Fibroblast of skin of left quadriceps (primary cell): ENCODE data around the gene TSPAN1.
A peak's percentile ranks its signal among the peaks of the same experiment; 100 is the strongest.

Source experiments
- DNase-seq, 2 experiments: peaks; one replicate each; pipeline ENCODE4 v3.0.0-alpha.2; 2013; ENCODE audit warnings: low read depth in 2 of 2

The TSPAN1 gene

GRCh38 chr1:46160212-46160611, 14.7 kb upstream of the TSPAN1 start:
- no peak for DNase-seq

GRCh38 chr1:46166521-46167462, 8.1 kb upstream of the TSPAN1 start:
- no peak for DNase-seq

- DNase-seq = no peak
These were observed 6.4 kb upstream of the TSPAN1 start for GRCh38 chr1:46168477-46168876.

DNA sequence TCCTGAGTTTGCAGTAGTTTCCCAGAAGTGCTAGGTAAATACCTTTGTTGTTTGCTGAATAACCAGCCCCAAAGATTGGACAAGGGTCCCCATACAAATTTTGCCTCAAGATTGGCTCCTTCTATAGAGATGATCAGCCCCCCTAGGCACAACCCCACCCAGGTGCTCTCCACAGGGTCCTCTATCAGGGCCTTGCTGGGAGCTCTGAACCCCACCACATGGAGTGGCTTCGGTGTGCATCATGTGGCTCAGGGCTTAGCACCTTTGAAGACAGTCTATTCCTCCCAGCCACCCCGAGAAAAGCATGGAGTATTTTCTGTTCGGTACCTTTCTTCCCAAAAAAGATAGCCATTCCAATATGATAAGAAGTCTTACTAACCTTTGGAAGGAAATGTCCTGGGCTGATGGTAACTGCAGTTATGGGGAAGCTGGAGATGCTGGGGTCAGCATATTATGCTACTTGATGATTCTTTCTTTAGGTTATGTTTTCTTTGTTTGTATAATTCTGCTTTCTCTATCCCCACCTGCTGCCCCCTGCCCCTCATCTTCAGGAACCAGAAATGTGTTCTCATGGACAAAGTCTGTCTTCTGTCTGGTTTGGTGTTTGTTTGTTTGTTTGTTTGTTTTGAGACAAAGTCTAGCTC, 5.0 kb upstream of the TSPAN1 start:
- no peak for DNase-seq

- DNase-seq = no peak
These were observed 3.5 kb upstream of the TSPAN1 start for GRCh38 chr1:46171351-46171750.

DNA sequence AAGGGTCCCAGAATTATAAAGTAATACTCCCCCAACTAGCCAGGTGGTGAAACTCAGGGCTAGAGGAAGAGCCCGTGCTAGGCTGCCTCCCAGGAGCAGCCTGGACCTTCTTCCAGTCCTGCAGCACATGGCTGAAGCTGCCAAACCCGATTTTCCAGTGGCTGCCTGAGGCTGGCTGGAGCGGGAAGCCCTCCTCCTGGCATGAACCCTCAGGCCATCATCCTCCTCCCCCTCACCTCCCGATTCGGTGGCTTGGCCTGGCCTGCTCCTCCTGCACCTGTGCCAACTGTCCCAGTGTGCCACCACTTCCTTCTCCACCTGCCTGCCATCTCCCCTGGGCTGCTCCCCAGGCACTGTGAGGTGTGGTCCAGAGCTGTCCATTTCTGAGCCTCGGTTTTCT, 3.0 kb upstream of the TSPAN1 start:
- DNase-seq = no peak

- DNase-seq = no peak
These were observed 2.6 kb upstream of the TSPAN1 start for GRCh38 chr1:46172321-46172720.

GRCh38 chr1:46173361-46173856, 1.5 kb upstream of the TSPAN1 start:
- no peak for DNase-seq

DNA sequence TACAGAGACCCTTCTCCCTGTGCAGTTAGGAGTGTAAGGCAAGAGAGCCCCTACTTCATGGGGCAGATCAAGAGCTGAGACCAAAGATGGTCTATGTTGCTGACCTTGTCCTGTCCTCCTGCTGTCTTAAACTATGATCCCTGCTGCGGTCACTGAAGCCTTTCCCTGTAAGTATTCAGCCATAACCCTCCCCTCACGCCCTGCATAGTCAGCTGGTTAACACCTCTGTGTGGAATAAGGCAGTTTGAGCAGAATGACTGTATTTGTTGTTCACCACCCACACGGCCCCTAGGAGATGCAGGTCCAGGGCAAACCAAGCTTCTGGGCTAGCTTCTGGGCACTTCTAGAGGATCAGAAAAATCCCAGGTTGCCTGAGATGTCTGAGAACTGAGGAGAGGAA, 356 bp downstream of the TSPAN1 start:
- DNase-seq = no peak

DNA sequence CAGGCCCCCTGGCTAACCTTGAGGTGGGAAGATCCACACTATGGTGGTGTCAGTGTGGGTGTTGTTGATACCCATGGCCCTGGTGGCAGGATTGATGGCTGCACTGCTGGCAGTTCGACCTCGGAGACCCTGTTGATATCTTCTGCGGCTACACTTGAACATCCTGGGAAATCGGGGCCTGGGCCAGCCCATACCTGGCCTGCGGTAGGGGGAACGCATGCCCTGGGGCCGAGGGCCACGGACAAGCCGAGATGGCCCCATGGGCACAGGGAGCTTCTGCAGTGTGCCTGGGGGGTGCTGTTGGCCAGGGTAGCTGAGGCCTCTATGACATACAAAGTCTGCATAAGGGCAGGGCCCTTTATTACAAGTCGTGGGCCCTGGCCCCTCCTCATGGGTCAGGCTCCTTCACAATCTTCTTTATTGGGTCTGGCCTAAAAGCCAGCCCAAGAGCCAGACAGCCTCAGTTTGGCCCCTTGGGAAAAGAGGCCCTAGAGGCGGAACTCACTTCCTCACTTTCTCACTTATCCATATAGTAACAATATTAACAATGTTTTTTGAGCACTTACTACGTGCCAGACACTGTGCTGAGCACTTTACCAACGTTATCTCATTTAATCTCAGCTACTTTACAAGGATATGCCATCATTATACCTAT, 1.5 kb downstream of the TSPAN1 start, which contains the start of gene P3R3URF:
Gene P3R3URF (minus strand): TSS at position 278 of the 655 bp plus-strand sequence. CDS start 17 bp downstream, at position 261.
- no peak for DNase-seq

GRCh38 chr1:46179138-46180081, 4.5 kb downstream of the TSPAN1 start:
- peak; percentile 65 to 73 for DNase-seq

GRCh38 chr1:46180082-46180616, 5.3 kb downstream of the TSPAN1 start:
- no peak for DNase-seq

DNA sequence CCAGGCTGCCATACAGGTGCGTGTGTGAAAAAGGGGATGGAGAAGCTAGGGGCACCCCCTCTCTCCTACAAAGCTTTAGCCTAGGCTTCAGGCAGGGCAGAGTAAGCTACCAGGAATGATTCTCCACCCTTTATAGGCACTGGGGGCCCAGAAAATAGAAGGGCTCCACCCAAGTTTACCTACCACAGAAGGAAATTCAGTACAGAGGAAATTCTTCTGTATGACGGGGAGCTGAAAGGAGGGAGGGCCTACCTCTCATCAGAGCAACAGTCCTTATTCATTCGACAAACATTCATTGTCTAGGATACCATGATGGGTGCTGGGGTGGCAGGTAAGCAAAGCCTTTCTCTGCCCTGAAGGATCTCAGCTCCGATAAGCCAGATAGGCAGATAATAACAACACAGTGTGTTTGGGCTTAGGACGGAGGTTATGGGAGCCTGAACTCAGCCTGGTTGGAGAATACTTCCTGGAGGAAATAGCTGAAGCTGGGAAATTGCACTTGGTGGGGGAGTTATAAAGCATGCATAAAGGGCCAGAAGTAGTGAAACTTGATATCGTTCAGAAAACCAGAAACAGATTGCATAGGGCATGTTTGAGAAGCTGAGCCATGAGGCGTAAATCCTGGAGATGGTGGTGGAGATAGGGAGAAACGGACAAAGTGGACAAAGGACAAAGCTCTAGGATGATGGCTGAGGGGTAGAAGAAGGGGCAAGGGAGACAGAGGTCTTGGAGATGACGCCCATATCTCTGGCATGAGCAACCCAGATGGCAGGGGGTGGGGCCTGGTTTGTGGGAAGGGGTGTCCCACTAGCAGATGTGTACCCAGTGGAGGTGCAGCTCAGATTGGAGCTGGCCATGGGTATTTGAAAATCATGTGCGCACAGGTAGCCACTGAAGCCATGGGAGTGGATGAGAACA, 6.7 kb downstream of the TSPAN1 start:
- peak; percentile 46 to 55 for DNase-seq

GRCh38 chr1:46183079-46183847, 8.4 kb downstream of the TSPAN1 start:
- DNase-seq = peak; percentile 59 to 62

DNA sequence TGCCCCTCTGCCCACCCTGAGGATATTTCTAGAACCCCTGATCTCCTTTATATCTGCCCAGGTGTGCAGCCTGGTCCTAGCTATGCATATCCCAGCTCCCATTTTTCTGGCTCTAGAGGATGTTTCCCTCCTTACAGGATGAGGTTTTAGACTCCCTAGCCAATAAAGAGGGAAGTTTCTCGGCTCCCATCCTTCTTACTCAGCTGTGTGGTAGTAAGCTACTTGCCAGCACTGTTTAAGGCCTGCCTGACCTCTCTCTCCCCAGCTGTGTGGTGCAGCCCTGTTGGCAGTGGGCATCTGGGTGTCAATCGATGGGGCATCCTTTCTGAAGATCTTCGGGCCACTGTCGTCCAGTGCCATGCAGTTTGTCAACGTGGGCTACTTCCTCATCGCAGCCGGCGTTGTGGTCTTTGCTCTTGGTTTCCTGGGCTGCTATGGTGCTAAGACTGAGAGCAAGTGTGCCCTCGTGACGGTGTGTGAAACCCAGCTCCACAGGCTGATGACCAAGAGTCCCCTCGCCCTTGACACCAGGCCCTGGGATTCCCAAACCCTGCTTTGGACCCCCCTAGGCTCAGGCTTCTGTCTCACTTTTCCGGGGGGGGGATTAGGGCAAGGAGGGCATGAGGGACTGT, 9.2 kb downstream of the TSPAN1 start:
- DNase-seq = no peak

DNA sequence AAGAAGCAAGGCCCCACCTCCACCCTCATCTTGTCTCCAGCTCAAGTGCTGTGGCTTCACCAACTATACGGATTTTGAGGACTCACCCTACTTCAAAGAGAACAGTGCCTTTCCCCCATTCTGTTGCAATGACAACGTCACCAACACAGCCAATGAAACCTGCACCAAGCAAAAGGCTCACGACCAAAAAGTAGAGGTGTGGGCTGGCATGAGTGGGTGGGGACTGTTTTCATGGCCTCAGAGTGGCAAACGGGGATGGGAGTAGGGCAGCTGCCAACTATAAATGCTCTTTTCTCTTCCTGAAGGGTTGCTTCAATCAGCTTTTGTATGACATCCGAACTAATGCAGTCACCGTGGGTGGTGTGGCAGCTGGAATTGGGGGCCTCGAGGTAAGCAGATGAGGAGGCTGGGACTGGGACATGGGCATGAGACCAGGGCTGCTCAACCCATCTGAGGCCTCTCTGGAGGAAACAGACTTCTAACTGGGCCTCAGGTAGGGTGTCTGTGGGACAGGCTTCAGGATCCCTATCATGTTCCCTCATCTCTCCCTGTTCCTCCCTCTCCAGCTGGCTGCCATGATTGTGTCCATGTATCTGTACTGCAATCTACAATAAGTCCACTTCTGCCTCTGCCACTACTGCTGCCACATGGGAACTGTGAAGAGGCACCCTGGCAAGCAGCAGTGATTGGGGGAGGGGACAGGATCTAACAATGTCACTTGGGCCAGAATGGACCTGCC, 10.2 kb downstream of the TSPAN1 start:
- no peak for DNase-seq

- no peak for DNase-seq
These were observed 11.2 kb downstream of the TSPAN1 start for GRCh38 chr1:46186076-46186475.
